WTC11 (cell line): Measurements from ENCODE around the gene ICA1L. TPM values are rescaled to one million over a fixed set of nuclear protein-coding genes. Genes with fewer than 3 reads are reported as not detected.
"Not testable (repeated sequence)": the region's sequence is repeated elsewhere in the genome, so short reads cannot be mapped to it uniquely, and the experiment has no call there.

ENCODE experiments used
- ATAC-seq: fragments of 200-7000 bp; cut with Tn5 transposase; 2 replicates; pipeline ENCODE4 v1.10.0; 2021; ENCODE audit warnings: mild to moderate bottlenecking, moderate library complexity
- CTCF ChIA-PET: fragments of 300-600 bp; sonication (Branson Sonifier 250); formaldehyde crosslinking; loops from one replicate; lab custom pipeline; 2021; ENCODE audit warnings: antibody characterized with exemption; lab: Charles Lee
- POLR2A ChIA-PET: fragments of 350-600 bp; sonication (Branson Sonifier 250); formaldehyde crosslinking; loops from one replicate; lab custom pipeline; 2021; ENCODE audit warnings: antibody characterized with exemption; lab: Charles Lee
- DNase-seq: peaks from one replicate; pipeline ENCODE4 v3.0.0; 2021; ENCODE audit warnings: low spot score
- H3K27ac Mint-ChIP-seq: 2 replicates; pipeline ENCODE4 v1.8.0; 2021; ENCODE audit warnings: mixed read lengths
- H3K27me3 Mint-ChIP-seq: 2 replicates; pipeline ENCODE4 v1.8.0; 2021; ENCODE audit warnings: low read depth, mild to moderate bottlenecking, moderate library complexity, mixed read lengths
- H3K36me3 Mint-ChIP-seq: 2 replicates; pipeline ENCODE4 v1.8.0; 2021; ENCODE audit warnings: mixed read lengths
- H3K4me1 Mint-ChIP-seq: 2 replicates; pipeline ENCODE4 v1.8.0; 2022; ENCODE audit warnings: mixed read lengths
- H3K4me3 Mint-ChIP-seq: 2 replicates; pipeline ENCODE4 v1.8.0; 2021; ENCODE audit warnings: mild to moderate bottlenecking, moderate library complexity, mixed read lengths
- H3K9me3 Mint-ChIP-seq: 2 replicates; pipeline ENCODE4 v1.8.0; 2021; ENCODE audit warnings: mixed read lengths
- AFF4 ChIP-seq: sonication (generic); formaldehyde crosslinking; IDR thresholded peaks from 2 replicates; pipeline ENCODE4 v1.8.1; 2023; ENCODE audit warnings: mild to moderate bottlenecking, missing genetic modification reagents, borderline replicate concordance
- ATF3 ChIP-seq: sonication (generic); formaldehyde crosslinking; conservative IDR thresholded peaks from 2 replicates; pipeline ENCODE4 v1.8.1; 2022; ENCODE audit warnings: mild to moderate bottlenecking, missing genetic modification reagents
- CREM ChIP-seq: sonication (generic); formaldehyde crosslinking; IDR thresholded peaks from 2 replicates; pipeline ENCODE4 v1.8.1; 2022; ENCODE audit warnings: mild to moderate bottlenecking, missing genetic modification reagents, moderate library complexity
- E2F1 ChIP-seq: sonication (generic); formaldehyde crosslinking; IDR thresholded peaks from 2 replicates; pipeline ENCODE4 v1.8.0; 2022; ENCODE audit warnings: mild to moderate bottlenecking, missing genetic modification reagents
- GTF2I ChIP-seq: fragments of 250-450 bp; sonication (Bioruptor Pico); conservative IDR thresholded peaks from 2 replicates; pipeline ENCODE4 v1.4.0; 2021; ENCODE audit warnings: mild to moderate bottlenecking
- IRF2 ChIP-seq: sonication (generic); formaldehyde crosslinking; IDR thresholded peaks from 2 replicates; pipeline ENCODE4 v1.8.0; 2022; ENCODE audit warnings: low read depth, missing genetic modification reagents, borderline replicate concordance
- JUN ChIP-seq: sonication (generic); formaldehyde crosslinking; IDR thresholded peaks from 2 replicates; pipeline ENCODE4 v1.8.0; 2023; ENCODE audit warnings: mild to moderate bottlenecking, missing genetic modification reagents
- SMAD4 ChIP-seq: sonication (generic); formaldehyde crosslinking; IDR thresholded peaks from 2 replicates; pipeline ENCODE4 v1.8.0; 2022; ENCODE audit warnings: mild to moderate bottlenecking, missing genetic modification reagents
- STAT6 ChIP-seq: sonication (generic); formaldehyde crosslinking; conservative IDR thresholded peaks from 2 replicates; pipeline ENCODE4 v1.8.1; 2023; ENCODE audit warnings: mild to moderate bottlenecking, low read depth, missing genetic modification reagents, moderate library complexity
- ZBTB43 ChIP-seq: sonication (generic); formaldehyde crosslinking; IDR thresholded peaks from 2 replicates; pipeline ENCODE4 v1.8.1; 2023; ENCODE audit warnings: mild to moderate bottlenecking, missing genetic modification reagents
- ZNF281 ChIP-seq: sonication (generic); formaldehyde crosslinking; IDR thresholded peaks from 2 replicates; pipeline ENCODE4 v1.8.0; 2023; ENCODE audit warnings: mild to moderate bottlenecking, missing genetic modification reagents
- total RNA-seq: library from RNA; stranded (reverse); gene quantifications from 3 replicates; pipeline ENCODE4 v1.2.3, GENCODE V29; 2021

Gene ICA1L
- total RNA-seq, 1 experiment from 2014 or later = 3.1 TPM

- TF ChIP-seq STAT6 (CRISPR knock-in tag) (no peak), CREM (CRISPR knock-in tag) (0 out of 2 replicates have a peak, but pooled peaks have one; percentile 34), JUN (CRISPR knock-in tag) (0 out of 2 replicates have a peak, but pooled peaks have one; percentile 42)
These were observed at the start of gene ICA1L (continued) for GRCh38 chr2:202871300-202872141.

- Mint-ChIP-seq H3K36me3 (no peaks in the 10 kb centered on the region), H3K4me1 (no peaks in the 10 kb centered on the region), H3K4me3 (no peak overlapping the region), H3K27ac (no peak overlapping the region), H3K27me3 (no peaks in the 10 kb centered on the region), H3K9me3 (no peaks in the 10 kb centered on the region)
- POLR2A ChIA-PET = no interaction called here
- TF ChIP-seq IRF2 = no peak
- TF ChIP-seq AFF4 (CRISPR knock-in tag) = no peak
- no peak for TF ChIP-seq ZNF281 (CRISPR knock-in tag)
- no peak for TF ChIP-seq ATF3 (CRISPR knock-in tag)
- TF ChIP-seq ZBTB43 (CRISPR knock-in tag) = no peak
- TF ChIP-seq STAT6 (CRISPR knock-in tag) = no peak
- TF ChIP-seq GTF2I (CRISPR knock-in tag) = no peak
- no peak for TF ChIP-seq E2F1 (CRISPR knock-in tag)
- no peak for TF ChIP-seq SMAD4
- no peak for DNase-seq
- CTCF ChIA-PET = interaction anchor here (0.7 to 1.2 kb wide), 2 partner anchors 21 to 324 kb away, joined by 3 read pairs; no protein-coding TSS in a partner anchor
- ATAC-seq = no peak
These were observed 47.3 kb upstream of the ICA1L start for GRCh38 chr2:202918860-202919259.

- CTCF ChIA-PET, DNase-seq, H3K27me3 Mint-ChIP-seq, POLR2A ChIA-PET, H3K9me3 Mint-ChIP-seq, H3K36me3 Mint-ChIP-seq: not testable (repeated sequence)
- peak overlapping the region; percentile 93 for H3K27ac Mint-ChIP-seq
- peak overlapping the region; percentile 95 for H3K4me3 Mint-ChIP-seq
- peak; percentile 70 for ATAC-seq
- peaks cover 21% of the 10 kb centered on the region for H3K4me1 Mint-ChIP-seq
These were observed 41.0 kb upstream of the ICA1L start for GRCh38 chr2:202912342-202913201.
